ENCODE results near the gene ACCS. TPM values are rescaled to one million over a fixed set of nuclear protein-coding genes. Genes with fewer than 3 reads are reported as not detected.

Gene ACCS
- total and polyA plus RNA-seq, 2 donors (not counting 3 experiments of a cell fraction or from before 2014, with no cell fraction given), result 8.6 to 22.7 TPM

- POLR2A ChIA-PET, result no interaction called here
- TF ChIP-seq MAX (IDR thresholded peaks at IDR 0.05; ENCODE audit: insufficient read depth, insufficient read length) (no peak), CTCF (IDR thresholded peaks at IDR 0.05; ENCODE audit: extremely low read depth in 1 of 2, insufficient read depth in 1 of 2, low read depth in 1 of 2, low read length in 2 of 2) (no peak), JUN (IDR thresholded peaks at IDR 0.05; ENCODE audit: borderline replicate concordance, insufficient read depth, insufficient read length, low read depth) (no peak), GATA2 (IDR thresholded peaks at IDR 0.05; ENCODE audit: insufficient read depth, insufficient read length, low read depth, low read length) (no peak), FOS (IDR thresholded peaks at IDR 0.05; ENCODE audit: borderline replicate concordance, insufficient read depth, low read length) (no peak), POLR2AphosphoS5 (IDR thresholded peaks at IDR 0.05; ENCODE audit: insufficient read depth, low read depth, low read length) (no peak), POLR2A (IDR thresholded peaks at IDR 0.05; ENCODE audit: low read depth, low read length) (no peak)
- H3K4me3 ChIP-seq (replicated peaks in 1 of 3; ENCODE audit: insufficient read depth in 1 of 3, low read depth in 1 of 3, low read length in 3 of 3), result no peak overlapping the region
- H3K4me2 ChIP-seq (ENCODE audit: insufficient read depth, low read length), result no peak overlapping the region
- no peak overlapping the region for H2AFZ ChIP-seq (ENCODE audit: low read depth, low read length)
- H3K9ac ChIP-seq (replicated peaks; ENCODE audit: extremely low read depth, insufficient read depth, low read length), result no peak overlapping the region
- H4K20me1 ChIP-seq (replicated peaks; ENCODE audit: control insufficient read depth, extremely low read depth, insufficient read depth, low read length), result no peaks in the 10 kb centered on the region
- H3K79me2 ChIP-seq (ENCODE audit: control insufficient read depth, insufficient read depth, low read length), result no peaks in the 10 kb centered on the region
- no peaks in the 10 kb centered on the region for H3K4me1 ChIP-seq (ENCODE audit: control insufficient read depth, extremely low read depth, insufficient read depth, low read length)
- no peak overlapping the region for H3K27ac ChIP-seq (ENCODE audit: insufficient read depth, low read depth, low read length)
- no peaks in the 10 kb centered on the region for H3K9me3 ChIP-seq (replicated peaks; ENCODE audit: control insufficient read depth, insufficient read depth, low read length)
- intact Hi-C loops (cut with micrococcal nuclease) (no loop called here), dilution Hi-C loops (cut with MboI; ENCODE audit: extremely low pct_ligation_motif_present, low sequenced_read_pairs) (no loop called here)
- CTCF ChIA-PET, result interaction anchor here (1.1 kb wide), 1 partner anchor 12 kb away, joined by 3 read pairs; no protein-coding TSS in a partner anchor
- peaks cover 7 to 19% of the 10 kb centered on the region in 2 experiments for H3K27me3 ChIP-seq (ENCODE audit: control insufficient read depth in 2 of 2, insufficient read depth in 2 of 2, low read length in 2 of 2)
- no peaks in the 10 kb centered on the region for H3K36me3 ChIP-seq (ENCODE audit: control insufficient read depth in 2 of 2, extremely low read depth in 1 of 2, insufficient read depth in 2 of 2, low read length in 2 of 2)
- DNase-seq (ENCODE audit: low read depth, low spot score), result no peak
- FAIRE-seq, result no peak
- no peaks in the 10 kb centered on the region for H3K9me1 ChIP-seq (replicated peaks; ENCODE audit: control insufficient read depth, extremely low read depth, insufficient read depth, low read length)
- no TSS peak for BruUV-seq (replicated peaks)
Measured at GRCh38 chr11:44018127-44018521, 47.9 kb upstream of the ACCS start.
